IMR-90 (cell line): ENCODE data around the gene TRMT2A. TPM values are rescaled to one million over a fixed set of nuclear protein-coding genes. Genes with fewer than 3 reads are reported as not detected.

ENCODE experiments used
- ATAC-seq: fragments of 200-7000 bp; cut with Tn5 transposase; 2 replicates; pipeline ENCODE4 v1.9.1; 2020; ENCODE audit warnings: low read depth, mild to moderate bottlenecking, moderate library complexity
- BruUV-seq: library from RNA; stranded (reverse); fragments of 400-500 nt; replicated peaks from 2 replicates; lab custom pipeline; 2021; lab: Mats Ljungman, UMichigan
- CTCF ChIA-PET: fragments of 300-600 bp; formaldehyde crosslinking; extraction: SDS; loops from one replicate; lab custom pipeline; 2021; ENCODE audit warnings: antibody characterized with exemption; lab: Yijun Ruan, JAX
- POLR2A ChIA-PET: fragments of 300-600 bp; sonication (Branson Sonifier 250); formaldehyde crosslinking; loops from one replicate; lab custom pipeline; 2022; ENCODE audit warnings: antibody characterized with exemption; ENCODE audit not compliant: unreplicated experiment; lab: Charles Lee
- DNase-seq: peaks from one replicate; pipeline ENCODE4 v3.0.0; 2013
- H2AFZ ChIP-seq: replicated peaks from 2 replicates; pipeline ENCODE3; 2013; ENCODE audit warnings: low read length, mild to moderate bottlenecking; ENCODE audit not compliant: poor library complexity
- H2AK5ac ChIP-seq: 2 replicates; pipeline ENCODE4 v1.6.1; 2013; ENCODE audit warnings: low read depth, low read length, inconsistent platforms
- H2AK9ac ChIP-seq: replicated peaks from 2 replicates; pipeline ENCODE3; 2013; ENCODE audit warnings: mild to moderate bottlenecking, low read depth, low read length, moderate library complexity; ENCODE audit not compliant: poor library complexity
- H2BK120ac ChIP-seq: 2 replicates; pipeline ENCODE4 v1.6.1; 2013; ENCODE audit warnings: low read depth, low read length, inconsistent platforms
- H2BK15ac ChIP-seq: 3 replicates; pipeline ENCODE4 v1.6.1; 2013; ENCODE audit warnings: low read depth, low read length, inconsistent platforms
- H2BK20ac ChIP-seq: 2 replicates; pipeline ENCODE4 v1.6.1; 2013; ENCODE audit warnings: low read depth, mild to moderate bottlenecking, inconsistent platforms, low read length, moderate library complexity
- H2BK5ac ChIP-seq: 2 replicates; pipeline ENCODE4 v1.6.1; 2013; ENCODE audit warnings: mild to moderate bottlenecking, low read depth, low read length, inconsistent platforms; ENCODE audit not compliant: poor library complexity, severe bottlenecking
- H3K14ac ChIP-seq: replicated peaks from 2 replicates; pipeline ENCODE4 v1.6.1; 2013; ENCODE audit warnings: low read depth, low read length, inconsistent platforms
- H3K18ac ChIP-seq: 2 replicates; pipeline ENCODE4 v1.6.1; 2013; ENCODE audit warnings: low read depth, low read length, control low read depth
- H3K23ac ChIP-seq: 2 replicates; pipeline ENCODE4 v1.6.1; 2013; ENCODE audit warnings: low read depth, low read length, inconsistent platforms
- H3K27ac ChIP-seq: 2 replicates; pipeline ENCODE4 v1.5.1; 2013; ENCODE audit warnings: mild to moderate bottlenecking, control low read depth, low read length; ENCODE audit not compliant: insufficient read depth
- H3K27me3 ChIP-seq: 2 replicates; pipeline ENCODE4 v1.6.1; 2013; ENCODE audit warnings: low read length; ENCODE audit not compliant: control insufficient read depth, insufficient read depth
- H3K36me3 ChIP-seq: 2 replicates; pipeline ENCODE4 v1.6.1; 2013; ENCODE audit warnings: low read length, mixed read lengths; ENCODE audit not compliant: control insufficient read depth, insufficient read depth
- H3K4ac ChIP-seq: 2 replicates; pipeline ENCODE4 v1.6.1; 2013; ENCODE audit warnings: low read depth, low read length, inconsistent platforms
- H3K4me1 ChIP-seq: 2 replicates; pipeline ENCODE4 v1.6.1; 2013; ENCODE audit warnings: low read length, mixed read lengths; ENCODE audit not compliant: control insufficient read depth, insufficient read depth
- H3K4me2 ChIP-seq: 2 replicates; pipeline ENCODE4 v1.6.1; 2013; ENCODE audit warnings: low read depth, mild to moderate bottlenecking, control low read depth, low read length, moderate library complexity
- H3K4me3 ChIP-seq: 2 replicates; pipeline ENCODE4 v1.5.1; 2013; ENCODE audit warnings: low read depth, mild to moderate bottlenecking, control low read depth, low read length, moderate library complexity; ENCODE audit not compliant: insufficient read depth
- H3K56ac ChIP-seq: 2 replicates; pipeline ENCODE4 v1.6.1; 2013; ENCODE audit warnings: low read length, inconsistent platforms; ENCODE audit not compliant: insufficient read depth; ENCODE audit errors: extremely low read depth
- H3K79me1 ChIP-seq, 2 experiments: 2 replicates each; pipeline ENCODE4 v1.6.1; 2013; ENCODE audit warnings: low read length in 2 of 2, inconsistent platforms in 1 of 2, low read depth in 1 of 2
- H3K9ac ChIP-seq: 2 replicates; pipeline ENCODE4 v1.6.1; 2013; ENCODE audit warnings: low read depth, low read length, control low read depth
- H3K9me1 ChIP-seq: 2 replicates; pipeline ENCODE4 v1.6.1; 2013; ENCODE audit warnings: low read length, inconsistent platforms; ENCODE audit not compliant: insufficient read depth
- H3K9me3 ChIP-seq: 2 replicates; pipeline ENCODE4 v1.6.1; 2013; ENCODE audit warnings: low read length; ENCODE audit not compliant: control insufficient read depth, insufficient read depth
- H4K20me1 ChIP-seq: 2 replicates; pipeline ENCODE4 v1.6.1; 2013; ENCODE audit warnings: low read length, inconsistent platforms; ENCODE audit not compliant: insufficient read depth
- H4K5ac ChIP-seq: 2 replicates; pipeline ENCODE4 v1.6.1; 2013; ENCODE audit warnings: mild to moderate bottlenecking, low read depth, low read length, control low read depth
- H4K8ac ChIP-seq, 2 experiments: 2 replicates each; pipeline ENCODE4 v1.6.1; 2013; ENCODE audit warnings: low read depth in 2 of 2, low read length in 2 of 2, control low read depth in 1 of 2, inconsistent platforms in 1 of 2
- H4K91ac ChIP-seq: 2 replicates; pipeline ENCODE4 v1.6.1; 2013; ENCODE audit warnings: low read depth, low read length, inconsistent platforms; ENCODE audit not compliant: insufficient read depth
- CHD1 ChIP-seq: IDR thresholded peaks from 2 replicates; pipeline ENCODE4 v1.6.1; 2012; ENCODE audit warnings: low read depth, low read length, improper control_type of control experiment
- MAFK ChIP-seq: IDR thresholded peaks from 2 replicates; pipeline ENCODE4 v1.6.1; 2012; ENCODE audit warnings: low read depth, low read length, improper control_type of control experiment
- WGBS, 2 experiments: methylation state at CpG; one replicate each; pipeline versions ENCODE4 v1.1.5 to v1.1.7; 2013; ENCODE audit warnings: missing lambda C conversion rate in 2 of 2; ENCODE audit not compliant: insufficient read length in 1 of 2; ENCODE audit errors: extremely low coverage in 2 of 2; 5-methylcytosine and 5-hydroxymethylcytosine counted together
- dilution Hi-C: fragments of 300-500 bp; cut with HindIII; formaldehyde crosslinking; loops from one replicate; pipeline ENCODE4 v1.14.3; 2018; ENCODE audit warnings: low sequenced_read_pairs; ENCODE audit not compliant: unreplicated experiment
- in situ Hi-C: fragments of 300-500 bp; cut with MboI; formaldehyde crosslinking; loops from 3 replicates; pipeline ENCODE4 v1.14.3; 2019; ENCODE audit warnings: low sequenced_read_pairs, inconsistent platforms, mixed read lengths
- intact Hi-C: fragments of 100-400 bp; cut with micrococcal nuclease; formaldehyde crosslinking; loops from 2 replicates; pipeline ENCODE4 v1.10.0; 2022
- polyA plus RNA-seq, 3 experiments: library from polyadenylated mRNA; depleted of rRNA; stranded (reverse); fragments of >200 nt; gene quantifications; 2 replicates each; pipeline ENCODE4 v1.2.3, GENCODE V29; 2012; ENCODE audit warnings: low replicate concordance in 1 of 3
- total RNA-seq: library from RNA; depleted of rRNA; stranded (reverse); fragments of >200 nt; gene quantifications from 2 replicates; pipeline ENCODE4 v1.2.3, GENCODE V29; 2012

The TRMT2A gene
- total and polyA plus RNA-seq, 2 of the 4 experiments (the other 2 are of a cell fraction), result 22.0 to 39.1 TPM

DNA sequence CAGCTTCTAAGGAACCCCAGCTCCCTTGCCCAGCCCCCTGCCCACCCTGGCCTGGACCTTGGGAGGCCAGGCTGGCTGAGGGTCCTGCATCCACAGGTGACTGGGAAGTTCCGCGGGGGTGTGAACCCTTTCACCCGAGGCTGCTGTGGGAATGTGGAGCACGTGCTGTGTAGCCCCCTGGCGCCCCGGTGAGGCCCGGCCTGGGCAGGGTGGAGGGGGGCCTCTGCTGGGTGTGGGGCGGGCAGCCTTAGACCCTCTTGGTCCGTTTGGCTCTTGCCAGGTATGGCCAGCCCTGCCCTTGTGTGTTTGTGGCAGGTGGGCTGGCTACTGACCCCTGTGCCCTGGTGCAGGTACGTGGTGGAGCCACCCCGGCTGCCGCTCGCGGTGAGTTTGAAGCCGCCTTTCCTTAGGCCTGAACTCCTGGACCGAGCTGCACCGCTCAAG, 23.5 kb upstream of the TRMT2A start:
- H3K23ac ChIP-seq, result no peak overlapping the region
- H2BK15ac ChIP-seq, result no peak overlapping the region
- no peak overlapping the region for H3K27ac ChIP-seq
- H3K9ac ChIP-seq, result no peak overlapping the region
- H2BK20ac ChIP-seq, result 0 out of 2 replicates have a peak overlapping the region, but pooled peaks have one; percentile 6
- TF ChIP-seq CHD1 (no peak), MAFK (no peak)
- H4K20me1 ChIP-seq, result peaks cover 55% of the 10 kb centered on the region
- CTCF ChIA-PET, result no interaction called here
- peaks cover 22% of the 10 kb centered on the region for H3K4me1 ChIP-seq
- intact Hi-C loops (no loop called here), dilution Hi-C loops (no loop called here), in situ Hi-C loops (no loop called here)
- peaks cover 16% of the 10 kb centered on the region for H3K36me3 ChIP-seq
- H4K8ac ChIP-seq, result no peak overlapping the region
- H2AFZ ChIP-seq, result no peak overlapping the region
- H3K9me1 ChIP-seq, result peaks cover 18% of the 10 kb centered on the region
- H2AK5ac ChIP-seq, result peak overlapping the region; percentile 95
- no peak overlapping the region for H4K91ac ChIP-seq
- H4K5ac ChIP-seq, result no peak overlapping the region
- 87% methylated on average over 9 of the region's 17 CpGs; no CpG with 5 or more reads in 1 of the 2 experiments for WGBS, 2 experiments
- BruUV-seq, result no TSS peak
- peak overlapping the region; percentile 94 for H2BK5ac ChIP-seq
- POLR2A ChIA-PET, result no interaction called here
- peaks cover 16 to 72% of the 10 kb centered on the region in 2 experiments; a peak in 3 of 4 replicates for H3K79me1 ChIP-seq
- H3K9me3 ChIP-seq, result no peaks in the 10 kb centered on the region
- H3K14ac ChIP-seq, result no peak overlapping the region
- H3K27me3 ChIP-seq, result no peaks in the 10 kb centered on the region
- peak overlapping the region; percentile 72 for H2AK9ac ChIP-seq
- no peak for ATAC-seq
- no peak overlapping the region for H3K4me3 ChIP-seq
- no peak overlapping the region for H3K4ac ChIP-seq
- no peak overlapping the region for H2BK120ac ChIP-seq
- H3K4me2 ChIP-seq, result no peak overlapping the region
- H3K18ac ChIP-seq, result no peak overlapping the region
- H3K56ac ChIP-seq, result no peak overlapping the region
- no peak for DNase-seq
